ENCODE results near the gene CHI3L1.
"Not testable (repeated sequence)": the region's sequence is repeated elsewhere in the genome, so short reads cannot be mapped to it uniquely, and the experiment has no call there.

DNA sequence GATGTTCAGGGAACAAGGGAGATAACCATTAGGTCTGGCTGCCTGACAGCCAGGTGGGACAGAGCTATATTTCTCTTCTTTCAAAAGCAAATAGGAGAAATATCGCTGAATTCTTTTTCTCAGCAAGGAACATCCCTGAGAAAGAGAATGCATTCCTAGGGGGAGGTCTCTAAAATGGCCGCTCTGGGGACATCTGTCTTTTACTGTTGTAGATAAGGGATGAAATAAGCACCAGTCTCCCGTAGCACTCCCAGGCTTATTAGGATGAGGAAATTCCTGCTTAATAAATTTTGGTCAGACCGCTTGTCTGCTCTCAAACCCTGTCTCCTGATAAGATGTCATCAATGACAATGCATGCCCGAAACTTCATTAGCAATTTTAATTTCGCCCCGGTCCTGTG, 48.4 kb upstream of the CHI3L1 start:
- not testable (repeated sequence) for TF ChIP-seq CTCF (IDR thresholded peaks at IDR 0.05; ENCODE audit: borderline replicate concordance, extremely low read depth, low read length, poor library complexity, severe bottlenecking); EZH2 (IDR thresholded peaks at IDR 0.05; ENCODE audit: borderline replicate concordance, low read depth, low read length, severe bottlenecking)

Measured in DND-41 (cell line).